GM18861 (cell line): ENCODE measurements around the gene UBE3A.
"Not testable (repeated sequence)": the region's sequence is repeated elsewhere in the genome, so short reads cannot be mapped to it uniquely, and the experiment has no call there.

Experiments used
- ATAC-seq: cut with Tn5 transposase; IDR thresholded peaks from one replicate; pipeline ENCODE4 v1.9.1; 2021; ENCODE audit not compliant: unreplicated experiment

The UBE3A gene

GRCh38 chr15:25439369-25439836 is 579 bp upstream of the UBE3A start:
- no peak for ATAC-seq

- ATAC-seq = peak; percentile 37
These were observed 835 bp downstream of the UBE3A start for GRCh38 chr15:25437777-25438600.

DNA sequence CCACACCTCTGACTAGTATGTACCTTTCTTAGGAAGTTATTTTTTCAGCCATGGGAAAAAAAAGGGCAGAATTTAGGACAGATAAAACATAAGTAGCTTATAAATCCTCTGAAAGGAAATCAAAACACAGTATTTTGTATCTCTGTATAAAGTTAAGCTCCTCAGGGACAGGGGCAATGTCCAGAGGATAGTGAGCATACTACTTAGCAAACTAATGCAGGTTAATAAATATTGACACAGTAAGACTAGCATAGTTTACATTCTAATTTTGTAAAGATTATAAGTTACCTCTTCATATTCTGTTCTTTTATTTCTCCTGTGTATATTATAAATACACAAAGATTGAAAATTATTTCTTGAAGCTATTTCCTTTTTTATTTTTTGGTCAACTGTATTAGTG is 2.1 kb downstream of the UBE3A start:
- ATAC-seq = no peak

- no peak for ATAC-seq
These were observed 3.2 kb downstream of the UBE3A start for GRCh38 chr15:25435474-25436243.

DNA sequence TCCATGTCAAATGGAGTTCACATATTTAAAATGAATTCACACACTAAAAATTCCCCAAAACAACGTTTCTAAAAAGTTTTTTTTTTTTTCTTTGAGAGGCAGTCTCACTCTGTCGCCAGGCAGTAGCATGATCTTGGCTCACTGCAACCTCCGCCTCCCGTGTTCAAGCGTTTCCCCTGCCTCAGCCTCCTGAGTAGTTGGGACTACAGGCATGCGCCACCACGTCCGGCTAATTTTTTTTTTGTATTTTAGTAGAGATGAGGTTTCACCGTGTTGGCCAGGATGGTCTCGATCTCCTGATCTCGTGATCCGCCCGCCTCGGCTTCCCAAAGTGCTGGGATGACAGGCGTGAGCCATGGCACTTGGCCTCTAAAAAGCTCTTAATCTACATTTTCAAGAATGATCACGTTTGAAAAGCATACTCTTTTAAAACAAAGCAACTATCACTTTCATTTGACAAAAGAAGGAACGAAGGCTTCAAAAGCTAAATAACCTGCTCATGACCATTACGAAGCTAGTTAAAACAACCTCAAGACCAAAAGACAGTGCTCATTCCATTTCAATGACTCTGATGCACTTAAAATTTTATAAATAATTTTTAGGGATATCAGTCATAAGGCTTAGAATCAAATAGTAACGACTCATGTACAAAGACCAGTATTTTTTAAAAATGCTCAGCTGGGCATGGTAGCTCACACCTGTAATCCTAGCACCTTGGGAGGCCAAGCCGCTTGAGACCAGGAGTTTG is 5.5 kb downstream of the UBE3A start:
- no peak for ATAC-seq

- no peak for ATAC-seq
These were observed 6.8 kb downstream of the UBE3A start for GRCh38 chr15:25431836-25432561.

GRCh38 chr15:25427861-25428260 is 11.0 kb downstream of the UBE3A start:
- ATAC-seq = no peak

DNA sequence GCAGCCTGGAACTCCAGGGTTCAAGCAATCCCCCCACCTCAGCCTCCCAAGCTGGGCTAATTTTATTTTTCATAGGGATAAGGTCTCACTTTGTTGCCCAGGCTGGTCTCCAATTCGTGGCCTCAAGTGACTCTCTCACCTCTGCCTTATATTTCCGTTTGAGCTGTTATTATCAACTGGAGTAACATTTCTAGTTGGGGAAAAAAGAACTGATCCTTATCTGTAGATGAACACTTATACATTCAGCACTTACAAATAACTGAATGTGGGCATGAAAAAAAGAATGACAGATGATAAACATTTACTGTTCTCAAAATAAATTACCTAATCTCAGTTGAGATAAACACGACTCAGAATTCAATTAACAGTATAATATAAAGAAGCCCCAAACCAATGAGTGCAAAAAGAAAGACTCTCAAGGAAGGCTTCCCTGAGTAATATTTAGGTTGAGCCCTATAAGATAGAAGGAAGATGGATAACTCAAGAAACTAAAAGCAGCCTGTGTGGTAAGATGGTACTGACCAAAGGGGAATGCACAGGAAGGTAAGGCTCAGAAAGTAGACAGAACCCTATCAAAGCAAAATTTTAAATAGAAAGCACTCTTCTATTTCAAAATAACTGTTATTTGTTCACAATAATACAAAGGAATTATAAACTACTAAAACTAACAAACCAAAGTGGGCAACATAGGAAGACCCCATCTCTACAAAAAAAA is 11.8 kb downstream of the UBE3A start:
- ATAC-seq = no peak

DNA sequence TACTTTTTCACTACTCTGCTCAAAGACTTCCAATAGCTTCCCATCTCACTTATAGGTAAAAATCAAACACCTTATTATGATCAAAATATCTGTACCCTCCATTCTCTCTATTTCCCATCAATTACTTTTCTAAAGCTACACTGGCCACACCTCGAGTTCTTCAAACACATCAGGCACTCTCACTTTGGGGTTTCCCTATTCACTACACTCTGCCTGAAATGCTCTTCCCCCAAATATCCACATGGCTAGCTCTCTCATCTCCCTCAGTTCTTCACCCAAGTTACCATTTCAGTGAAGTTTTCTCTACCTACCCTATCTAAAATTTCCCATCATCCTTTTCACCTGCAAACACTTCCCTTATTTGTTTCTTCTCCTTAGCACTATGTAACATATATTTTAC is 14.8 kb downstream of the UBE3A start:
- no peak for ATAC-seq

DNA sequence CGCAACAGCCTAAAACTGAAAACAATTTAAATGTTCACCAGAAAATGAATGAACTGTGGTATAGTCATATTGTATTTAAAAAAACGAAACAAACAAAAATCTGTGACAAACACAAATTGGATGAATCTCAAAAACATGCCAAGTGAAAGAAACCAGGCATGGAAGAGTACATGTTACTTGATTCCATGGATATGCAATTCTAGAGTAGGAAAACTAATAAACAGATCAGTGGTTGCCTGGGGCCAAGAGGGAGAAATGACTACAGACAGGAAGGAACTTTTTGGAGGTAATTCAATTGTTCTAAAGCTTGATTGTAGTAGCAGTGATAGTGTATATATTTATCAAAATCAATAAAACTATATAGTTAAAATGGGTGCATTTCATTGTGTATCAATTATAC is 16.8 kb downstream of the UBE3A start:
- no peak for ATAC-seq

GRCh38 chr15:25418202-25418601 is 20.6 kb downstream of the UBE3A start:
- ATAC-seq = no peak

DNA sequence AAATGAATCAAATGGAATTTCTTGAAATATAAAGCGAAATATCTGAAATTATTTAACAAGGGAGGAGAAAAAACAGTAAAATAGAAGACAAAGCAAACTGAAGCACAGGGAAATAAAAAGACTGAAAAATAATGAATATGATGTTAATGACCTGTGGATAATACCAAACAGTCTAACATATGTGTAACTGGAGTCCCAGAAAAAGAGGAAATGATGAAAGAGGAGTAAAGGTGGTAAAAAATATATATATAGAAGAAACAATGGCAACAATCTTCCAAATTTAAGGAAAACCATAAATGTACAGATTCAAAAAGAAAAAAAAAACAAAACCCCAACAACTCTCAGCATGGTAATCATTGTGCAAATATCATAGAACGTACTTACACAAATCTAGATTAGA is 21.2 kb downstream of the UBE3A start:
- no peak for ATAC-seq

GRCh38 chr15:25416693-25417092 is 22.1 kb downstream of the UBE3A start:
- ATAC-seq = no peak

DNA sequence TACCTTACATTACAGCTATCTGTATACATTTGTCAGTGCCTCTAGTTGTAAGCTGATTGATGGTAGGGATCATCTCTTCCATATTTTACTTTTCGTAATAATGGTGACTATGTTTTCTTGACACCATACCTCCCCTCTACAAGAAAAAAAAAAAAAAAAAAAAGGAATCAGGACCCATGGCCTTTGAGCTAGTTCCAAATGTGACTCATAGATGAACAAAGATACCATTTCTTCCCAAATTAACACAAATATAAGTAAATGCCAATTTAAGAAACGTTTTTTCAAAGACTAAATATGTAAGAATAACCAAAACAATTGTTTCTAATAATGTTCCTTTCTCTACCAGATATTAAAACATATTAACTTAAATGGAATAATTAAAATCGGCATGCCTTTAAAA is 23.1 kb downstream of the UBE3A start:
- ATAC-seq = no peak

GRCh38 chr15:25415217-25415616 is 23.6 kb downstream of the UBE3A start:
- no peak for ATAC-seq

GRCh38 chr15:25410649-25411048 is 28.2 kb downstream of the UBE3A start:
- no peak for ATAC-seq

DNA sequence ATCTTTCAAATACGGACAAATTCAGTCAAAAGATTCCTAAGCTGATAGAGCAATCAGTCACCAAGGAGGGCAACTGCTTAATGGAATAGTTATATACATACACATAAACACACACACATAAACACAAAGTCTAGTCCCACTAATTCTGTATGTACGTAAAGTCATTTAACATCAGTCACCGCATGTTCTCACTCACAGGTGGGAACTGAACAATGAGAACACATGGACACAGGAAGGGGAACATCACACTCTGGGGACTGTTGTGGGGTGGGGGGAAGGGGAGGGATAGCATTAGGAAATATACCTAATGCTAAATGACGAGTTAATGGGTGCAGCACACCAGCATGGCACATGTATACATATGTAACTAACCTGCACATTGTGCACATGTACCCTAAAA is 29.1 kb downstream of the UBE3A start:
- ATAC-seq = not testable (repeated sequence)

DNA sequence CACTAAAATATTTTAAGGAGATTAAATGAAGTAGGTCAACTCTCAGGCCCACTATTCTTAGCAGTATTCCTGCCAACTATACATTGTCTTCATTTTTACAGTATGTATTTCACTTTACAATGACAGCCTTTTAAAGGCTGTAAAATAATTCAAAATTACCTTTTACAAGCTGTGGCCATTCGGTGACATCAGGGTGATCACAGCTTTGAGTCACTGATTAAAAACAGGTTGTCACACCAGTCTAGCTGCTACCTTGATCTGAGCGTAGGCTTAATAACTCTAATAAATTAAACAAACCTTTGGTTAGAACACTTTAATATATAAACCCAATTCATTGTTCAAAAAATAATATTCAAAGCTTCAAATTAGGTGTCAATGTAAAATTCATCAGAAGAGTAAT is 29.9 kb downstream of the UBE3A start:
- ATAC-seq = no peak

- no peak for ATAC-seq
These were observed 30.4 kb downstream of the UBE3A start for GRCh38 chr15:25408428-25408827.

DNA sequence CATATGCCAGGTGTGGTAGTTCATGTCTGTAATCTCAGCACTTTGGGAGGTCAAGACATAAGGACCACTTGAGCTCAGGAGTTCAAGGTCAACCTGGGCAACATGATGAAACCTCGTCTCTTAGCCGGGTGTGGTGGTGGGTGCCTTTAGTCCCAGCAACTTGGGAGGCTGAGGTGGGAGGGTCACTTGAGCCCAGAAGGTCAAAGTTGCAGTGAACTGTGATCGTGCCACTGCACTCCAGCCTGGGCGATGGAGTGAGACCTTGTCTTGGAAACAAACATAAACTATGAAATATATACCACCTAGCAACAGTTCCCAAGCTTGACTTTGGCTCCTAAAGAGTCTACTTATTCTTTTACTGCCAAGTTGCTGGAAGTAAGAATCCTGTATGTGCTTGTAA is 30.9 kb downstream of the UBE3A start:
- no peak for ATAC-seq
